ENCODE results near the gene CHMP1B.

DNA sequence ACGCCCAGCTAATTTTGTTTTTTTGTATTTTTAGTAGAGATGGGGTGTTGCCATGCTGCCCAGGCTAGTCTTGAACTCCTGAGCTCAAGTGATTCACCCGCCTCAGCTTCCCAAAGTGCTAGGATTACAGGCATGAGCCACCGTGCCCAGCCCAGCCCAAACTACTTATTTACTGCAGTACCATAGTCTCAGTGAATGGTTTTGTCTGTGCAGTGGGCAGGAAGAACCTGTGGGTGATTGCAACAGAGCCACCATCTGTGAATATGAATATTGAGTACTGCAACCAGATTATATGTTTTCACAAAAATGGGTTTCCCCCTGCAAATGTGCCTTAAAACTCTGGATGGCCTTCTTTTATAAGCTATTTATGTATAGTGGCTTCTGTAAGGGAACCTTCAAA is 47.9 kb downstream of the CHMP1B start:
- TF ChIP-seq, protein P1, sequence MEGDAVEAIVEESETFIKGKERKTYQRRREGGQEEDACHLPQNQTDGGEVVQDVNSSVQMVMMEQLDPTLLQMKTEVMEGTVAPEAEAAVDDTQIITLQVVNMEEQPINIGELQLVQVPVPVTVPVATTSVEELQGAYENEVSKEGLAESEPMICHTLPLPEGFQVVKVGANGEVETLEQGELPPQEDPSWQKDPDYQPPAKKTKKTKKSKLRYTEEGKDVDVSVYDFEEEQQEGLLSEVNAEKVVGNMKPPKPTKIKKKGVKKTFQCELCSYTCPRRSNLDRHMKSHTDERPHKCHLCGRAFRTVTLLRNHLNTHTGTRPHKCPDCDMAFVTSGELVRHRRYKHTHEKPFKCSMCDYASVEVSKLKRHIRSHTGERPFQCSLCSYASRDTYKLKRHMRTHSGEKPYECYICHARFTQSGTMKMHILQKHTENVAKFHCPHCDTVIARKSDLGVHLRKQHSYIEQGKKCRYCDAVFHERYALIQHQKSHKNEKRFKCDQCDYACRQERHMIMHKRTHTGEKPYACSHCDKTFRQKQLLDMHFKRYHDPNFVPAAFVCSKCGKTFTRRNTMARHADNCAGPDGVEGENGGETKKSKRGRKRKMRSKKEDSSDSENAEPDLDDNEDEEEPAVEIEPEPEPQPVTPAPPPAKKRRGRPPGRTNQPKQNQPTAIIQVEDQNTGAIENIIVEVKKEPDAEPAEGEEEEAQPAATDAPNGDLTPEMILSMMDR (IDR thresholded peaks at IDR 0.05) = no peak
- TF ChIP-seq ZFX (IDR thresholded peaks at IDR 0.05; ENCODE audit: borderline replicate concordance) = no peak
